GM15510 (cell line): Measurements from ENCODE around the gene BEST1.
A peak's percentile ranks its signal among the peaks of the same experiment; 100 is the strongest.

Experiments
- POLR2A ChIP-seq: IDR thresholded peaks from 3 replicates; pipeline ENCODE4 v1.6.1; 2011; ENCODE audit warnings: borderline replicate concordance; ENCODE audit not compliant: insufficient read length; ENCODE audit errors: extremely low read depth

BEST1 gene

GRCh38 chr11:61963016-61963281 is 12.8 kb downstream of the BEST1 start:
- TF ChIP-seq POLR2A: no peak

- TF ChIP-seq POLR2A: no peak
Measured at GRCh38 chr11:61963282-61964057, 13.3 kb downstream of the BEST1 start.

GRCh38 chr11:61964058-61964665 is 14.0 kb downstream of the BEST1 start:
- peak; percentile 26 for TF ChIP-seq POLR2A

GRCh38 chr11:61966734-61967115 is 16.6 kb downstream of the BEST1 start:
- no peak for TF ChIP-seq POLR2A

GRCh38 chr11:61967116-61967923 is 17.2 kb downstream of the BEST1 start, which contains the start of gene FTH1:
TSS of gene FTH1 (minus strand) at chr11:61967634. CDS start at chr11:61967425, 209 bp downstream.
- peak; percentile 95 for TF ChIP-seq POLR2A

GRCh38 chr11:61967924-61968757 is 18.0 kb downstream of the BEST1 start:
- TF ChIP-seq POLR2A: peak; percentile 7

- no peak for TF ChIP-seq POLR2A
Measured at GRCh38 chr11:61968758-61969390, 18.7 kb downstream of the BEST1 start.

GRCh38 chr11:61969391-61969758 is 19.2 kb downstream of the BEST1 start:
- TF ChIP-seq POLR2A: no peak

GRCh38 chr11:61969838-61970662 is 19.9 kb downstream of the BEST1 start:
- TF ChIP-seq POLR2A: no peak

- peak; percentile 43 for TF ChIP-seq POLR2A
Measured at GRCh38 chr11:61971248-61972111, 21.3 kb downstream of the BEST1 start.

- no peak for TF ChIP-seq POLR2A
Measured at GRCh38 chr11:61972112-61972671, 22.0 kb downstream of the BEST1 start.

- TF ChIP-seq POLR2A: no peak
Measured at GRCh38 chr11:61972672-61973475, 22.7 kb downstream of the BEST1 start.
